ENCODE data around the gene MMP17.

The MMP17 gene

GRCh38 chr12:131830914-131831571, 2.9 kb downstream of the MMP17 start:
- Histone ChIP-seq H3K4me3 (ENCODE audit: low read depth, low read length) (peak overlapping the region; percentile 58), H3K9me3 (no peaks in the 10 kb centered on the region), H3K27me3 (peaks cover 47% of the 10 kb centered on the region), H3K36me3 (no peaks in the 10 kb centered on the region), H3K4me1 (no peaks in the 10 kb centered on the region)
- DNase-seq, result peak; percentile 33
- no peak for TF ChIP-seq CTCF (IDR thresholded peaks at IDR 0.05; ENCODE audit: low read depth, low read length)

GRCh38 chr12:131831635-131832041, 3.4 kb downstream of the MMP17 start:
- no peak for DNase-seq
- no peaks in the 10 kb centered on the region for H3K9me3 ChIP-seq

GRCh38 chr12:131832321-131833231, 4.4 kb downstream of the MMP17 start:
- Histone ChIP-seq H3K9me3 (no peaks in the 10 kb centered on the region), H3K4me3 (ENCODE audit: low read depth, low read length) (peak overlapping the region; percentile 38), H3K36me3 (no peaks in the 10 kb centered on the region), H3K4me1 (no peaks in the 10 kb centered on the region), H3K27me3 (peaks cover 47% of the 10 kb centered on the region)
- no peak for TF ChIP-seq CTCF (IDR thresholded peaks at IDR 0.05; ENCODE audit: low read depth, low read length)
- DNase-seq, result peak; percentile 68

More at GRCh38 chr12:131831635-131832041, 3.4 kb downstream of the MMP17 start:
- Histone ChIP-seq H3K27me3 (peaks cover 47% of the 10 kb centered on the region), H3K4me1 (no peaks in the 10 kb centered on the region), H3K4me3 (ENCODE audit: low read depth, low read length) (peak overlapping the region; percentile 58), H3K36me3 (no peaks in the 10 kb centered on the region)
- TF ChIP-seq CTCF (IDR thresholded peaks at IDR 0.05; ENCODE audit: low read depth, low read length), result no peak

DNA sequence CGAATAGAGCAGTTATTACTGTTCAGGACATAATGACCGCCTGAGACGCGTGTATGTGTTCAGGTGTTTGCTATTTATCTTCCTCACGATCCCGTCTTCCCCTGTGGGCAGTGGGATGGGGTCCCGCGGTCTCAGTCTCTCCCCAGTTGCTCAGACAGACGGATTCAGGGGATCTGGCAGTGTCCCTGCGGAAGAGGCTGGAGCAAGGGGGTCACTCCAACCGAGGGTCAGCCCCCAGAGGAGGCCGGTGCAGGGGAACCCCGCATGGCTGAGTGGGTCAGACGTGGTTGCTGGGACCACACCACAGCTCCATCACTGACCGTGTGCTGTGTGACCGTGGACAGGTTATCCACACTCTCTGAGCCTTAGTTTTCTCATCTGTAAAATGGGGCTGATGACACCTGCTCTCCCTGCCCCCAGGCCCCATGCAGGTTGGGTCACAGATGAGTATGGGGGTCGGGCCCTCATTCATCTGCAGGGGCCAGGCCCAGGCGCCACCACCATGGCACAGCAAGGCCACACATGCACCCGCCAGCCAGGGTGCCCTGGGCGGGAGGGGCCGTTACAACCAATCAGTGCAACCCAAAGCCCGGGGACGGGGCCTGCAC, 5.2 kb downstream of the MMP17 start:
- Histone ChIP-seq H3K4me3 (ENCODE audit: low read depth, low read length) (no peak overlapping the region), H3K9me3 (no peaks in the 10 kb centered on the region), H3K4me1 (no peaks in the 10 kb centered on the region), H3K27me3 (peaks cover 43% of the 10 kb centered on the region), H3K36me3 (no peaks in the 10 kb centered on the region)
- no peak for DNase-seq
- TF ChIP-seq CTCF (IDR thresholded peaks at IDR 0.05; ENCODE audit: low read depth, low read length), result no peak

- no peak overlapping the region for H3K4me3 ChIP-seq (ENCODE audit: low read depth, low read length)
- H3K4me1 ChIP-seq, result no peaks in the 10 kb centered on the region
- TF ChIP-seq CTCF (IDR thresholded peaks at IDR 0.05; ENCODE audit: low read depth, low read length), result peak; percentile 73
- H3K27me3 ChIP-seq, result peaks cover 36% of the 10 kb centered on the region
- H3K36me3 ChIP-seq, result no peaks in the 10 kb centered on the region
- no peaks in the 10 kb centered on the region for H3K9me3 ChIP-seq
- peak; percentile 50 for DNase-seq
Observed at GRCh38 chr12:131833896-131834641, 5.9 kb downstream of the MMP17 start.

All from BE2C (cell line).